Measurements from ENCODE around the gene FKBP1A. TPM values are rescaled to one million over a fixed set of nuclear protein-coding genes. Genes with fewer than 3 reads are reported as not detected.

Gene FKBP1A
- total and polyA plus RNA-seq, 9 of the 15 experiments (the other 6 are each of a cell fraction or from before 2014, with no cell fraction given) = 48.8 to 502 (median 89.6) TPM

DNA sequence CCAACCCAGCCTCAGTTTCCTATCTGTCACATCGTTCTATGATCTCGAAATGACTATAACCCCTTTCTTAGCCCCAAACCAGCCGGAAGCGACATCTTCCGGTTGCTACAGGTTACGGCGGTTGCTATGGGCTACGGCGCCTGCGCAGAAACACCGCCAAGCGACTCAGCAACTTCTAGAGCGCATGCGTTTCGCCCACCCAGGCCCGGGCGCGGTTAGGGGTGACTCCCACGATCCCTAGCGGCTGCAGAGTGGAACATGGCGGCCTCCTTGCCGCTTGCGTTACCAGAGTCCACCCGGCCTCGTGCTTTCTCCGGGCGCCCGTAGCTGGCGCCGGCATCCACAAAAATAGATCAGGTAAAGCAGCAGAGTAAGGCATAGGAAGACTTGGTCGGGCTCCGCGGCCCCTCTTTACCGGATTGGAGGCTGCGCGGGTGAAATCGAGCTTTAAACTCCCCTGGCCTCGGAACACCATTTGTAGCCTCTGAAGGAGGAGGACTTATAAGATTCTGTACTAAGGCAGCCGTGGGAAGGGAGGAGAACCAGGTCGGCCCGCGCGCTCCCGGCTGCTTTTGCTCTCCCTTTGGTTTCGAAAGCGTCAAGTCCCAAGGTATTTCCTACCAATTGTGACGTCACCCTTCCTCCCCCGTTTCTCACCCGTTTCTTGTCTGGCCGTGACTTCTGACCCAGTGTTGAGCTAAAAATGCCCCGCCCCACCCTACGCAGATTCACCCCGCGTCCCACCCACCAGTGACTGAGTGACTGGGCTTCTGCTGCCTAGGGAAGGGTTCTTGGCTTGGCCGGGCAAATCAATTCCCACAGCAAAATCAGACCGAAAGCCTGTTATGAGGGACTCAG lies 67.5 kb downstream of the FKBP1A start (continued):
- TF ChIP-seq, protein P1, sequence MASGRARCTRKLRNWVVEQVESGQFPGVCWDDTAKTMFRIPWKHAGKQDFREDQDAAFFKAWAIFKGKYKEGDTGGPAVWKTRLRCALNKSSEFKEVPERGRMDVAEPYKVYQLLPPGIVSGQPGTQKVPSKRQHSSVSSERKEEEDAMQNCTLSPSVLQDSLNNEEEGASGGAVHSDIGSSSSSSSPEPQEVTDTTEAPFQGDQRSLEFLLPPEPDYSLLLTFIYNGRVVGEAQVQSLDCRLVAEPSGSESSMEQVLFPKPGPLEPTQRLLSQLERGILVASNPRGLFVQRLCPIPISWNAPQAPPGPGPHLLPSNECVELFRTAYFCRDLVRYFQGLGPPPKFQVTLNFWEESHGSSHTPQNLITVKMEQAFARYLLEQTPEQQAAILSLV (tag; IDR thresholded peaks at IDR 0.05) = no peak
- TF ChIP-seq ZNF239 (CRISPR knock-in tag; IDR thresholded peaks at IDR 0.05) (no peak), HMGN3 (IDR thresholded peaks at IDR 0.05; ENCODE audit: borderline replicate concordance, extremely low read depth, insufficient read length, low read depth, low read length) (no peak), ESRRB (CRISPR knock-in tag; IDR thresholded peaks at IDR 0.05; ENCODE audit: borderline replicate concordance) (no peak), MCM7 (IDR thresholded peaks at IDR 0.05) (no peak), IRF2 (CRISPR knock-in tag; IDR thresholded peaks at IDR 0.05) (no peak), ZNF644 (tag; IDR thresholded peaks at IDR 0.05; ENCODE audit: low read depth) (no peak), CCAR2 (IDR thresholded peaks at IDR 0.05; ENCODE audit: low read depth, low read length) (no peak), GTF2A2 (tag; IDR thresholded peaks at IDR 0.05) (no peak), ZNF830 (CRISPR knock-in tag; IDR thresholded peaks at IDR 0.05) (no peak), JUNB (CRISPR knock-in tag; conservative IDR thresholded peaks at IDR 0.05) (no peak)
- TF ChIP-seq, protein P2, sequence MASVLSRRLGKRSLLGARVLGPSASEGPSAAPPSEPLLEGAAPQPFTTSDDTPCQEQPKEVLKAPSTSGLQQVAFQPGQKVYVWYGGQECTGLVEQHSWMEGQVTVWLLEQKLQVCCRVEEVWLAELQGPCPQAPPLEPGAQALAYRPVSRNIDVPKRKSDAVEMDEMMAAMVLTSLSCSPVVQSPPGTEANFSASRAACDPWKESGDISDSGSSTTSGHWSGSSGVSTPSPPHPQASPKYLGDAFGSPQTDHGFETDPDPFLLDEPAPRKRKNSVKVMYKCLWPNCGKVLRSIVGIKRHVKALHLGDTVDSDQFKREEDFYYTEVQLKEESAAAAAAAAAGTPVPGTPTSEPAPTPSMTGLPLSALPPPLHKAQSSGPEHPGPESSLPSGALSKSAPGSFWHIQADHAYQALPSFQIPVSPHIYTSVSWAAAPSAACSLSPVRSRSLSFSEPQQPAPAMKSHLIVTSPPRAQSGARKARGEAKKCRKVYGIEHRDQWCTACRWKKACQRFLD (CRISPR knock-in tag; IDR thresholded peaks at IDR 0.05) = no peak
- TF ChIP-seq, protein P3, sequence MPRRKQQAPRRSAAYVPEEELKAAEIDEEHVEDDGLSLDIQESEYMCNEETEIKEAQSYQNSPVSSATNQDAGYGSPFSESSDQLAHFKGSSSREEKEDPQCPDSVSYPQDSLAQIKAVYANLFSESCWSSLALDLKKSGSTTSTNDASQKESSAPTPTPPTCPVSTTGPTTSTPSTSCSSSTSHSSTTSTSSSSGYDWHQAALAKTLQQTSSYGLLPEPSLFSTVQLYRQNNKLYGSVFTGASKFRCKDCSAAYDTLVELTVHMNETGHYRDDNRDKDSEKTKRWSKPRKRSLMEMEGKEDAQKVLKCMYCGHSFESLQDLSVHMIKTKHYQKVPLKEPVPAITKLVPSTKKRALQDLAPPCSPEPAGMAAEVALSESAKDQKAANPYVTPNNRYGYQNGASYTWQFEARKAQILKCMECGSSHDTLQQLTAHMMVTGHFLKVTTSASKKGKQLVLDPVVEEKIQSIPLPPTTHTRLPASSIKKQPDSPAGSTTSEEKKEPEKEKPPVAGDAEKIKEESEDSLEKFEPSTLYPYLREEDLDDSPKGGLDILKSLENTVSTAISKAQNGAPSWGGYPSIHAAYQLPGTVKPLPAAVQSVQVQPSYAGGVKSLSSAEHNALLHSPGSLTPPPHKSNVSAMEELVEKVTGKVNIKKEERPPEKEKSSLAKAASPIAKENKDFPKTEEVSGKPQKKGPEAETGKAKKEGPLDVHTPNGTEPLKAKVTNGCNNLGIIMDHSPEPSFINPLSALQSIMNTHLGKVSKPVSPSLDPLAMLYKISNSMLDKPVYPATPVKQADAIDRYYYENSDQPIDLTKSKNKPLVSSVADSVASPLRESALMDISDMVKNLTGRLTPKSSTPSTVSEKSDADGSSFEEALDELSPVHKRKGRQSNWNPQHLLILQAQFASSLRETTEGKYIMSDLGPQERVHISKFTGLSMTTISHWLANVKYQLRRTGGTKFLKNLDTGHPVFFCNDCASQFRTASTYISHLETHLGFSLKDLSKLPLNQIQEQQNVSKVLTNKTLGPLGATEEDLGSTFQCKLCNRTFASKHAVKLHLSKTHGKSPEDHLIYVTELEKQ (CRISPR knock-in tag; IDR thresholded peaks at IDR 0.05) = no peak
- TF ChIP-seq, protein P4, sequence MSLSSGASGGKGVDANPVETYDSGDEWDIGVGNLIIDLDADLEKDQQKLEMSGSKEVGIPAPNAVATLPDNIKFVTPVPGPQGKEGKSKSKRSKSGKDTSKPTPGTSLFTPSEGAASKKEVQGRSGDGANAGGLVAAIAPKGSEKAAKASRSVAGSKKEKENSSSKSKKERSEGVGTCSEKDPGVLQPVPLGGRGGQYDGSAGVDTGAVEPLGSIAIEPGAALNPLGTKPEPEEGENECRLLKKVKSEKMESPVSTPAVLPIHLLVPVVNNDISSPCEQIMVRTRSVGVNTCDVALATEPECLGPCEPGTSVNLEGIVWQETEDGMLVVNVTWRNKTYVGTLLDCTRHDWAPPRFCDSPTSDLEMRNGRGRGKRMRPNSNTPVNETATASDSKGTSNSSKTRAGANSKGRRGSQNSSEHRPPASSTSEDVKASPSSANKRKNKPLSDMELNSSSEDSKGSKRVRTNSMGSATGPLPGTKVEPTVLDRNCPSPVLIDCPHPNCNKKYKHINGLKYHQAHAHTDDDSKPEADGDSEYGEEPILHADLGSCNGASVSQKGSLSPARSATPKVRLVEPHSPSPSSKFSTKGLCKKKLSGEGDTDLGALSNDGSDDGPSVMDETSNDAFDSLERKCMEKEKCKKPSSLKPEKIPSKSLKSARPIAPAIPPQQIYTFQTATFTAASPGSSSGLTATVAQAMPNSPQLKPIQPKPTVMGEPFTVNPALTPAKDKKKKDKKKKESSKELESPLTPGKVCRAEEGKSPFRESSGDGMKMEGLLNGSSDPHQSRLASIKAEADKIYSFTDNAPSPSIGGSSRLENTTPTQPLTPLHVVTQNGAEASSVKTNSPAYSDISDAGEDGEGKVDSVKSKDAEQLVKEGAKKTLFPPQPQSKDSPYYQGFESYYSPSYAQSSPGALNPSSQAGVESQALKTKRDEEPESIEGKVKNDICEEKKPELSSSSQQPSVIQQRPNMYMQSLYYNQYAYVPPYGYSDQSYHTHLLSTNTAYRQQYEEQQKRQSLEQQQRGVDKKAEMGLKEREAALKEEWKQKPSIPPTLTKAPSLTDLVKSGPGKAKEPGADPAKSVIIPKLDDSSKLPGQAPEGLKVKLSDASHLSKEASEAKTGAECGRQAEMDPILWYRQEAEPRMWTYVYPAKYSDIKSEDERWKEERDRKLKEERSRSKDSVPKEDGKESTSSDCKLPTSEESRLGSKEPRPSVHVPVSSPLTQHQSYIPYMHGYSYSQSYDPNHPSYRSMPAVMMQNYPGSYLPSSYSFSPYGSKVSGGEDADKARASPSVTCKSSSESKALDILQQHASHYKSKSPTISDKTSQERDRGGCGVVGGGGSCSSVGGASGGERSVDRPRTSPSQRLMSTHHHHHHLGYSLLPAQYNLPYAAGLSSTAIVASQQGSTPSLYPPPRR (CRISPR knock-in tag; IDR thresholded peaks at IDR 0.05; ENCODE audit: borderline replicate concordance) = 0 out of 2 replicates have a peak, but pooled peaks have one; percentile 48
- TF ChIP-seq, protein P5, sequence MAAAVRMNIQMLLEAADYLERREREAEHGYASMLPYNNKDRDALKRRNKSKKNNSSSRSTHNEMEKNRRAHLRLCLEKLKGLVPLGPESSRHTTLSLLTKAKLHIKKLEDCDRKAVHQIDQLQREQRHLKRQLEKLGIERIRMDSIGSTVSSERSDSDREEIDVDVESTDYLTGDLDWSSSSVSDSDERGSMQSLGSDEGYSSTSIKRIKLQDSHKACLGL (CRISPR knock-in tag; IDR thresholded peaks at IDR 0.05; ENCODE audit: borderline replicate concordance, poor library complexity, severe bottlenecking) = peak; percentile 74

Measured in K562 (cell line).